ENCODE results near the gene ATN1.

- peak in 1 of 2 donors; percentile 12 for TF ChIP-seq POLR2A (IDR thresholded peaks at IDR 0.05)
- peak; percentile 12 to 65 (median 40) for TF ChIP-seq CTCF (IDR thresholded peaks at IDR 0.05)
Measured at GRCh38 chr12:6961695-6962284, 34.0 kb downstream of the ATN1 start.

Measured in heart left ventricle (tissue), 13 donors.